SK-N-SH (cell line): ENCODE results near the gene AKAP12.
A peak's percentile ranks its signal among the peaks of the same experiment; 100 is the strongest.

Experiments
- CHD2 ChIP-seq: fragments of 150-350 bp; IDR thresholded peaks from 2 replicates; pipeline ENCODE4 v1.6.1; 2018; ENCODE audit warnings: low read length; ENCODE audit not compliant: partially characterized antibody
- CTCF ChIP-seq: fragments of 200-600 bp; sonication (generic); IDR thresholded peaks from 2 replicates; pipeline ENCODE4 v1.6.1; 2017; ENCODE audit warnings: antibody characterized with exemption, mild to moderate bottlenecking, moderate library complexity
- EP300 ChIP-seq, 2 experiments: IDR thresholded peaks; 2 replicates each; pipeline versions ENCODE4 v1.4.0 to v1.6.1; 2012; ENCODE audit warnings: borderline replicate concordance in 1 of 2, low read depth in 1 of 2, low read length in 1 of 2
- EZH2phosphoT487 ChIP-seq: fragments of 200-600 bp; sonication (generic); IDR thresholded peaks from 2 replicates; pipeline ENCODE4 v1.6.1; 2017; ENCODE audit warnings: low read depth, mixed run types, mild to moderate bottlenecking, antibody characterized with exemption, moderate library complexity, borderline replicate concordance
- GABPA ChIP-seq: IDR thresholded peaks from 2 replicates; pipeline ENCODE4 v1.4.0; 2012; ENCODE audit warnings: low read depth, mild to moderate bottlenecking
- RAD21 ChIP-seq: IDR thresholded peaks from 2 replicates; pipeline ENCODE4 v1.6.1; 2012; ENCODE audit warnings: mild to moderate bottlenecking, low read length
- REST ChIP-seq: IDR thresholded peaks from 2 replicates; pipeline ENCODE4 v1.6.1; 2012; ENCODE audit warnings: mild to moderate bottlenecking, low read depth, low read length, moderate library complexity
- SMC3 ChIP-seq: IDR thresholded peaks from 2 replicates; pipeline ENCODE4 v1.6.1; 2012; ENCODE audit warnings: low read depth, low read length, improper control_type of control experiment
- TCF12 ChIP-seq: IDR thresholded peaks from 2 replicates; pipeline ENCODE4 v1.4.0; 2012
- USF1 ChIP-seq: IDR thresholded peaks from 2 replicates; pipeline ENCODE4 v1.4.0; 2012; ENCODE audit warnings: low read depth, borderline replicate concordance
- TF ChIP-seq, protein P1 (sequence below): IDR thresholded peaks from 2 replicates; pipeline ENCODE4 v1.4.0; 2012; ENCODE audit warnings: low read depth

GRCh38 chr6:151387175-151387970 lies 147.6 kb downstream of the AKAP12 start:
- TF ChIP-seq EP300 (IDR thresholded peaks at IDR 0.05; ENCODE audit: borderline replicate concordance in 1 of 2, low read depth in 1 of 2, low read length in 1 of 2) = no peak
- no peak for TF ChIP-seq CTCF
- TF ChIP-seq, protein P1, sequence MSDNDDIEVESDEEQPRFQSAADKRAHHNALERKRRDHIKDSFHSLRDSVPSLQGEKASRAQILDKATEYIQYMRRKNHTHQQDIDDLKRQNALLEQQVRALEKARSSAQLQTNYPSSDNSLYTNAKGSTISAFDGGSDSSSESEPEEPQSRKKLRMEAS = peak; percentile 49; the same call in 1 of the 2 replicates
- TF ChIP-seq GABPA = no peak
- no peak for TF ChIP-seq EZH2phosphoT487
- peak; percentile 9; the same call in 1 of the 2 replicates for TF ChIP-seq TCF12
- TF ChIP-seq CHD2 = no peak
- TF ChIP-seq REST = no peak
- TF ChIP-seq RAD21 = no peak
- TF ChIP-seq SMC3 = no peak
- no peak for TF ChIP-seq USF1
